ENCODE results near the gene TMEM39B. TPM values are rescaled to one million over a fixed set of nuclear protein-coding genes. Genes with fewer than 3 reads are reported as not detected.
"Not testable (repeated sequence)": the region's sequence is repeated elsewhere in the genome, so short reads cannot be mapped to it uniquely, and the experiment has no call there.

TMEM39B gene
- total RNA-seq, 1 donor from 2014 or later, result 5.6 TPM

- peak; percentile 93 for ATAC-seq
- DNase-seq, result peak; percentile 56
- intact Hi-C loops (cut with micrococcal nuclease), result no loop called here
Measured at GRCh38 chr1:32142446-32143301, 69.9 kb downstream of the TMEM39B start.

- ATAC-seq; intact Hi-C loops (cut with micrococcal nuclease); DNase-seq: not testable (repeated sequence)
Measured at GRCh38 chr1:32143302-32143695, 70.6 kb downstream of the TMEM39B start.

- DNase-seq (no peak), ATAC-seq (no peak)
- intact Hi-C loops (cut with micrococcal nuclease), result no loop called here
Measured at GRCh38 chr1:32144033-32144432, 71.3 kb downstream of the TMEM39B start.

- DNase-seq; intact Hi-C loops (cut with micrococcal nuclease); ATAC-seq: not testable (repeated sequence)
Measured at GRCh38 chr1:32147799-32148198, 75.1 kb downstream of the TMEM39B start.

GRCh38 chr1:32150847-32151246 lies 78.1 kb downstream of the TMEM39B start:
- DNase-seq (no peak), ATAC-seq (no peak)
- intact Hi-C loops (cut with micrococcal nuclease), result no loop called here

GRCh38 chr1:32151319-32151787 lies 78.6 kb downstream of the TMEM39B start:
- intact Hi-C loops (cut with micrococcal nuclease), result no loop called here
- DNase-seq (no peak), ATAC-seq (peak; percentile 45)

Small RNA genes within 50 kb of the gene (microRNA-seq; reads per million reads assigned to microRNA genes)
- gene MIR5585 (ENCODE audit: borderline number of aligned reads), result not detected

Other genes starting within 250 kb of the TMEM39B start
- gene PTP4A2, start 134.6 kb upstream of the TMEM39B start, total RNA-seq, result 252 TPM
- 61.7 TPM for gene KHDRBS1, start 59.1 kb upstream of the TMEM39B start, total RNA-seq
- 78.6 TPM for gene KPNA6, start 35.1 kb downstream of the TMEM39B start, total RNA-seq
- gene TXLNA, start 106.7 kb downstream of the TMEM39B start, total RNA-seq, result 16.5 TPM
- gene CCDC28B, start 127.7 kb downstream of the TMEM39B start, total RNA-seq, result 33.2 TPM
- gene IQCC, start 132.7 kb downstream of the TMEM39B start, total RNA-seq, result 0.92 TPM
- not detected for gene DCDC2B, start 136.2 kb downstream of the TMEM39B start, total RNA-seq
- 7.4 TPM for gene TMEM234, start 149.4 kb downstream of the TMEM39B start, total RNA-seq
- gene EIF3I, start 149.5 kb downstream of the TMEM39B start, total RNA-seq, result 104 TPM
- 9.1 TPM for gene FAM167B, start 174.3 kb downstream of the TMEM39B start, total RNA-seq
- gene LCK, start 178.3 kb downstream of the TMEM39B start, total RNA-seq, result 0.50 TPM
- 46.1 TPM for gene HDAC1, start 219.1 kb downstream of the TMEM39B start, total RNA-seq

All from left ventricle myocardium superior (tissue), 1 donor.